ENCODE measurements around the gene MTSS2. TPM values are rescaled to one million over a fixed set of nuclear protein-coding genes. Genes with fewer than 3 reads are reported as not detected.
A peak's percentile ranks its signal among the peaks of the same experiment; 100 is the strongest.

The MTSS2 gene
- total RNA-seq, 1 donor from 2014 or later: 60.8 TPM

- no peak for TF ChIP-seq CTCF (IDR thresholded peaks at IDR 0.05)
- DNase-seq (peak; percentile 50), ATAC-seq (no peak)
- Histone ChIP-seq H3K9me3 (no peaks in the 10 kb centered on the region), H3K36me3 (no peaks in the 10 kb centered on the region), H3K4me3 (no peak overlapping the region), H3K27me3 (ENCODE audit: low read depth) (no peaks in the 10 kb centered on the region), H3K4me1 (peaks cover 5% of the 10 kb centered on the region), H3K27ac (no peak overlapping the region)
- intact Hi-C loops (cut with DNase I): no loop called here
Measured at GRCh38 chr16:70656712-70657263, 29.1 kb downstream of the MTSS2 start.

- no peaks in the 10 kb centered on the region for H3K27me3 ChIP-seq (ENCODE audit: low read depth)
- intact Hi-C loops (cut with DNase I): no loop called here
- H3K4me1 ChIP-seq: peaks cover 5% of the 10 kb centered on the region
- H3K27ac ChIP-seq: no peak overlapping the region
- DNase-seq (peak; percentile 20), ATAC-seq (no peak)
- no peaks in the 10 kb centered on the region for H3K9me3 ChIP-seq
- no peaks in the 10 kb centered on the region for H3K36me3 ChIP-seq
- no peak overlapping the region for H3K4me3 ChIP-seq
- TF ChIP-seq CTCF (IDR thresholded peaks at IDR 0.05): no peak
Measured at GRCh38 chr16:70656065-70656711, 29.7 kb downstream of the MTSS2 start.

- Histone ChIP-seq H3K36me3 (no peaks in the 10 kb centered on the region), H3K27ac (peak overlapping the region; percentile 44), H3K27me3 (ENCODE audit: low read depth) (no peaks in the 10 kb centered on the region), H3K9me3 (no peaks in the 10 kb centered on the region), H3K4me1 (peaks cover 5% of the 10 kb centered on the region), H3K4me3 (peak overlapping the region; percentile 26)
- ATAC-seq (peak; percentile 82 to 87), DNase-seq (no peak)
- peak; percentile 90 for TF ChIP-seq CTCF (IDR thresholded peaks at IDR 0.05)
- intact Hi-C loops (cut with DNase I): no loop called here
Measured at GRCh38 chr16:70653809-70654771, 31.8 kb downstream of the MTSS2 start.

- intact Hi-C loops (cut with DNase I): no loop called here
- TF ChIP-seq CTCF (IDR thresholded peaks at IDR 0.05): no peak
- ATAC-seq (peak in 1 of 2 donors; percentile 4), DNase-seq (no peak)
- no peaks in the 10 kb centered on the region for H3K9me3 ChIP-seq
- H3K4me3 ChIP-seq: no peak overlapping the region
- peaks cover 5% of the 10 kb centered on the region for H3K4me1 ChIP-seq
- H3K27me3 ChIP-seq (ENCODE audit: low read depth): no peaks in the 10 kb centered on the region
- no peak overlapping the region for H3K27ac ChIP-seq
- H3K36me3 ChIP-seq: no peaks in the 10 kb centered on the region
Measured at GRCh38 chr16:70653406-70653805, 32.4 kb downstream of the MTSS2 start.

- DNase-seq (no peak), ATAC-seq (no peak)
- no peak for TF ChIP-seq CTCF (IDR thresholded peaks at IDR 0.05)
- Histone ChIP-seq H3K27me3 (ENCODE audit: low read depth) (no peaks in the 10 kb centered on the region), H3K4me3 (no peak overlapping the region), H3K27ac (no peak overlapping the region), H3K4me1 (peaks cover 5% of the 10 kb centered on the region), H3K9me3 (no peaks in the 10 kb centered on the region), H3K36me3 (no peaks in the 10 kb centered on the region)
- intact Hi-C loops (cut with DNase I): no loop called here
Measured at GRCh38 chr16:70652322-70652721, 33.5 kb downstream of the MTSS2 start.
